Adipocyte (in vitro differentiated cells): ENCODE data around the gene SCG5.
A peak's percentile ranks its signal among the peaks of the same experiment; 100 is the strongest.

Experiments used
- DNase-seq: peaks from one replicate; pipeline ENCODE4 v3.0.0-alpha.2; 2015; ENCODE audit warnings: low read depth
- H3K27me3 ChIP-seq: replicated peaks from 2 replicates; pipeline ENCODE4 v1.7.0; 2013; ENCODE audit warnings: mild to moderate bottlenecking, low read length, moderate library complexity; ENCODE audit not compliant: control insufficient read depth, insufficient read depth
- H3K36me3 ChIP-seq: 2 replicates; pipeline ENCODE4 v1.7.0; 2013; ENCODE audit warnings: low read length, mild to moderate bottlenecking, moderate library complexity; ENCODE audit not compliant: control insufficient read depth, insufficient read depth, severe bottlenecking
- H3K4me1 ChIP-seq: 2 replicates; pipeline ENCODE4 v1.7.0; 2013; ENCODE audit warnings: mild to moderate bottlenecking, low read length, moderate library complexity; ENCODE audit not compliant: control insufficient read depth, insufficient read depth
- H3K4me3 ChIP-seq: 2 replicates; pipeline ENCODE4 v1.7.0; 2013; ENCODE audit warnings: mild to moderate bottlenecking, low read length, moderate library complexity
- H3K9ac ChIP-seq: 2 replicates; pipeline ENCODE4 v1.7.0; 2013; ENCODE audit warnings: mild to moderate bottlenecking, low read length, moderate library complexity
- H3K9me3 ChIP-seq: 2 replicates; pipeline ENCODE4 v1.7.0; 2013; ENCODE audit warnings: mild to moderate bottlenecking, low read length, moderate library complexity; ENCODE audit not compliant: control insufficient read depth

Gene SCG5

DNA sequence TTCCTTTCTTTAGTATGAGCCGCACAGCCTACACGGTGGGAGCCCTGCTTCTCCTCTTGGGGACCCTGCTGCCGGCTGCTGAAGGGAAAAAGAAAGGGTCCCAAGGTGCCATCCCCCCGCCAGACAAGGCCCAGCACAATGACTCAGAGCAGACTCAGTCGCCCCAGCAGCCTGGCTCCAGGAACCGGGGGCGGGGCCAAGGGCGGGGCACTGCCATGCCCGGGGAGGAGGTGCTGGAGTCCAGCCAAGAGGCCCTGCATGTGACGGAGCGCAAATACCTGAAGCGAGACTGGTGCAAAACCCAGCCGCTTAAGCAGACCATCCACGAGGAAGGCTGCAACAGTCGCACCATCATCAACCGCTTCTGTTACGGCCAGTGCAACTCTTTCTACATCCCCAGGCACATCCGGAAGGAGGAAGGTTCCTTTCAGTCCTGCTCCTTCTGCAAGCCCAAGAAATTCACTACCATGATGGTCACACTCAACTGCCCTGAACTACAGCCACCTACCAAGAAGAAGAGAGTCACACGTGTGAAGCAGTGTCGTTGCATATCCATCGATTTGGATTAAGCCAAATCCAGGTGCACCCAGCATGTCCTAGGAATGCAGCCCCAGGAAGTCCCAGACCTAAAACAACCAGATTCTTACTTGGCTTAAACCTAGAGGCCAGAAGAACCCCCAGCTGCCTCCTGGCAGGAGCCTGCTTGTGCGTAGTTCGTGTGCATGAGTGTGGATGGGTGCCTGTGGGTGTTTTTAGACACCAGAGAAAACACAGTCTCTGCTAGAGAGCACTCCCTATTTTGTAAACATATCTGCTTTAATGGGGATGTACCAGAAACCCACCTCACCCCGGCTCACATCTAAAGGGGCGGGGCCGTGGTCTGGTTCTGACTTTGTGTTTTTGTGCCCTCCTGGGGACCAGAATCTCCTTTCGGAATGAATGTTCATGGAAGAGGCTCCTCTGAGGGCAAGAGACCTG is 89.5 kb downstream of the SCG5 start:
- H3K36me3 ChIP-seq: no peaks in the 10 kb centered on the region
- H3K9ac ChIP-seq: no peak overlapping the region
- peak; percentile 35 for DNase-seq
- no peaks in the 10 kb centered on the region for H3K4me1 ChIP-seq
- H3K9me3 ChIP-seq: peaks cover 3% of the 10 kb centered on the region
- H3K27me3 ChIP-seq: no peaks in the 10 kb centered on the region
- no peak overlapping the region for H3K4me3 ChIP-seq

GRCh38 chr15:32732574-32733157 is 91.2 kb downstream of the SCG5 start:
- Histone ChIP-seq H3K9ac (no peak overlapping the region), H3K4me1 (no peaks in the 10 kb centered on the region), H3K4me3 (no peak overlapping the region), H3K27me3 (no peaks in the 10 kb centered on the region), H3K9me3 (peaks cover 5% of the 10 kb centered on the region), H3K36me3 (no peaks in the 10 kb centered on the region)
- no peak for DNase-seq

DNA sequence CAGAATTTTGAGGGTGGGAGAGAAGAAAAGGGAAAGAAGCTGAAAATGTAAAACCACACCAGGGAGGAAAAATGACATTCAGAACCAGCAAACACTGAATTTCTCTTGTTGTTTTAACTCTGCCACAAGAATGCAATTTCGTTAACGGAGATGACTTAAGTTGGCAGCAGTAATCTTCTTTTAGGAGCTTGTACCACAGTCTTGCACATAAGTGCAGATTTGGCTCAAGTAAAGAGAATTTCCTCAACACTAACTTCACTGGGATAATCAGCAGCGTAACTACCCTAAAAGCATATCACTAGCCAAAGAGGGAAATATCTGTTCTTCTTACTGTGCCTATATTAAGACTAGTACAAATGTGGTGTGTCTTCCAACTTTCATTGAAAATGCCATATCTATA is 91.8 kb downstream of the SCG5 start:
- Histone ChIP-seq H3K27me3 (no peaks in the 10 kb centered on the region), H3K9ac (no peak overlapping the region), H3K4me1 (no peaks in the 10 kb centered on the region), H3K9me3 (peaks cover 2% of the 10 kb centered on the region), H3K4me3 (no peak overlapping the region), H3K36me3 (no peaks in the 10 kb centered on the region)
- no peak for DNase-seq

- Histone ChIP-seq H3K27me3 (no peaks in the 10 kb centered on the region), H3K9me3 (peaks cover 6% of the 10 kb centered on the region), H3K36me3 (no peaks in the 10 kb centered on the region), H3K9ac (no peak overlapping the region), H3K4me3 (no peak overlapping the region), H3K4me1 (no peaks in the 10 kb centered on the region)
- DNase-seq: no peak
Observed at GRCh38 chr15:32735989-32736700, 94.6 kb downstream of the SCG5 start.

- Histone ChIP-seq H3K27me3 (no peaks in the 10 kb centered on the region), H3K4me3 (no peak overlapping the region), H3K36me3 (no peaks in the 10 kb centered on the region), H3K9me3 (peaks cover 6% of the 10 kb centered on the region), H3K4me1 (no peaks in the 10 kb centered on the region), H3K9ac (no peak overlapping the region)
- DNase-seq: no peak
Observed at GRCh38 chr15:32736701-32737061, 95.2 kb downstream of the SCG5 start.

GRCh38 chr15:32737304-32737703 is 95.8 kb downstream of the SCG5 start:
- H3K9ac ChIP-seq: no peak overlapping the region
- DNase-seq: no peak
- peaks cover 6% of the 10 kb centered on the region for H3K9me3 ChIP-seq
- H3K27me3 ChIP-seq: no peaks in the 10 kb centered on the region
- H3K36me3 ChIP-seq: no peaks in the 10 kb centered on the region
- H3K4me1 ChIP-seq: no peaks in the 10 kb centered on the region
- H3K4me3 ChIP-seq: no peak overlapping the region

- no peaks in the 10 kb centered on the region for H3K36me3 ChIP-seq
- peaks cover 8% of the 10 kb centered on the region for H3K9me3 ChIP-seq
- no peaks in the 10 kb centered on the region for H3K4me1 ChIP-seq
- no peak for DNase-seq
- no peaks in the 10 kb centered on the region for H3K27me3 ChIP-seq
- no peak overlapping the region for H3K9ac ChIP-seq
- no peak overlapping the region for H3K4me3 ChIP-seq
Observed at GRCh38 chr15:32738666-32739065, 97.2 kb downstream of the SCG5 start.

DNA sequence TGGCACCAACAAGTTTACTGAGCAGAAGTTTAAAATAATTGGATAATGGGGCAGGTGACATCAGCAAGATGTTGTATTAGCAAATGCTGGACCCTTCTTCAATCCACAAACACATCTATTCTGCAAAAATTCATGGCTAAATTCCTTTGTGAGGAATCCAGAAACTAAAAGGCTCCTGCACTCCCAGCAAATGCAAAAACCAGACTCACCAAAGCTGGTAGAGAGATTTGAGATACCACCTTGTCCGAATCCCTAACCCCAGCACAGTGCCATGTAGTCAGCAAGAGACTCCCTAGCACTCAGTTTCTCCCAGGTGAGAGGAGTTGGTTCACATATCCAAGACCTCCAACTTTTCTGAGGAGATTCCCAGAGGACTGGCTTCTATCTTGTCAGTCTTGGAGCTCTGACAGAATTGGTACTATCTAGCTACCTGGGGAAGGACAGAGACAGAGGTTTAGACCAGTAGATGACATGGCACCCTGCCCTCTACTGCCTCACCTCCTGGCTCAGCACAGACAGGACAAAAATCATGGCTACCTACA is 98.1 kb downstream of the SCG5 start:
- Histone ChIP-seq H3K27me3 (no peaks in the 10 kb centered on the region), H3K9ac (no peak overlapping the region), H3K36me3 (no peaks in the 10 kb centered on the region), H3K9me3 (peaks cover 8% of the 10 kb centered on the region), H3K4me1 (no peaks in the 10 kb centered on the region), H3K4me3 (no peak overlapping the region)
- DNase-seq: no peak

- no peak for DNase-seq
- Histone ChIP-seq H3K36me3 (no peaks in the 10 kb centered on the region), H3K9ac (no peak overlapping the region), H3K4me3 (no peak overlapping the region), H3K4me1 (no peaks in the 10 kb centered on the region), H3K27me3 (no peaks in the 10 kb centered on the region), H3K9me3 (peaks cover 5% of the 10 kb centered on the region)
Observed at GRCh38 chr15:32743411-32744140, 102.1 kb downstream of the SCG5 start.

- H3K4me3 ChIP-seq: no peak overlapping the region
- no peaks in the 10 kb centered on the region for H3K4me1 ChIP-seq
- no peak overlapping the region for H3K9ac ChIP-seq
- H3K36me3 ChIP-seq: no peaks in the 10 kb centered on the region
- DNase-seq: no peak
- peaks cover 2% of the 10 kb centered on the region for H3K9me3 ChIP-seq
- H3K27me3 ChIP-seq: no peaks in the 10 kb centered on the region
Observed at GRCh38 chr15:32746116-32746857, 104.8 kb downstream of the SCG5 start.
